OCI-LY1 (cell line): ENCODE measurements around the gene TSPAN5.

Experiments used
- CTCF ChIP-seq: fragments of 200-600 bp; sonication (generic), shearing (Covaris generic); IDR thresholded peaks from 2 replicates; pipeline ENCODE4 v1.5.1; 2017; ENCODE audit warnings: mild to moderate bottlenecking, antibody characterized with exemption, low read length, moderate library complexity, mixed read lengths
- EZH2 ChIP-seq: fragments of 200-600 bp; sonication (generic), shearing (Covaris generic); IDR thresholded peaks from 2 replicates; pipeline ENCODE4 v1.8.0; 2017; ENCODE audit warnings: borderline replicate concordance, mixed run types, mild to moderate bottlenecking, antibody characterized with exemption, low read length, moderate library complexity, mixed read lengths

GRCh38 chr4:98566361-98567008 is 91.9 kb downstream of the TSPAN5 start:
- TF ChIP-seq CTCF (no peak), EZH2 (no peak)
